Gastrocnemius medialis (tissue), 4 donors: Measurements from ENCODE around the gene PLA2G4A.
"Not testable (repeated sequence)": the region's sequence is repeated elsewhere in the genome, so short reads cannot be mapped to it uniquely, and the experiment has no call there.

Experiments used
- POLR2A ChIP-seq, 2 donors: fragments of 450-650 bp; IDR thresholded peaks; one replicate each; pipeline ENCODE4 v1.6.1; 2017; ENCODE audit warnings: antibody characterized with exemption in 2 of 2, mild to moderate bottlenecking in 2 of 2, moderate library complexity in 2 of 2
- TF ChIP-seq, protein P1 (sequence below), 5 experiments: fragments of 450-650 bp in 3 of 5; fragments of 200-600 bp in 2 of 5; sonication (generic) in 2 of 5; IDR thresholded peaks in 4 of 5; conservative IDR thresholded peaks in 1 of 5; 1 replicate in 4 of 5; 2 replicates in 1 of 5; pipeline ENCODE4 v1.5.1; 2016 to 2019; ENCODE audit warnings: antibody characterized with exemption in 5 of 5, mild to moderate bottlenecking in 3 of 5, moderate library complexity in 3 of 5

- TF ChIP-seq POLR2A (IDR thresholded peaks at IDR 0.05): not testable (repeated sequence)
- TF ChIP-seq, protein P1, sequence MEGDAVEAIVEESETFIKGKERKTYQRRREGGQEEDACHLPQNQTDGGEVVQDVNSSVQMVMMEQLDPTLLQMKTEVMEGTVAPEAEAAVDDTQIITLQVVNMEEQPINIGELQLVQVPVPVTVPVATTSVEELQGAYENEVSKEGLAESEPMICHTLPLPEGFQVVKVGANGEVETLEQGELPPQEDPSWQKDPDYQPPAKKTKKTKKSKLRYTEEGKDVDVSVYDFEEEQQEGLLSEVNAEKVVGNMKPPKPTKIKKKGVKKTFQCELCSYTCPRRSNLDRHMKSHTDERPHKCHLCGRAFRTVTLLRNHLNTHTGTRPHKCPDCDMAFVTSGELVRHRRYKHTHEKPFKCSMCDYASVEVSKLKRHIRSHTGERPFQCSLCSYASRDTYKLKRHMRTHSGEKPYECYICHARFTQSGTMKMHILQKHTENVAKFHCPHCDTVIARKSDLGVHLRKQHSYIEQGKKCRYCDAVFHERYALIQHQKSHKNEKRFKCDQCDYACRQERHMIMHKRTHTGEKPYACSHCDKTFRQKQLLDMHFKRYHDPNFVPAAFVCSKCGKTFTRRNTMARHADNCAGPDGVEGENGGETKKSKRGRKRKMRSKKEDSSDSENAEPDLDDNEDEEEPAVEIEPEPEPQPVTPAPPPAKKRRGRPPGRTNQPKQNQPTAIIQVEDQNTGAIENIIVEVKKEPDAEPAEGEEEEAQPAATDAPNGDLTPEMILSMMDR (IDR thresholded peaks at IDR 0.05 in 4 of 5, conservative IDR thresholded peaks at IDR 0.05 in 1 of 5): not testable (repeated sequence)
These were observed 94.1 kb downstream of the PLA2G4A start for GRCh38 chr1:186922814-186923213.
